HepG2 (cell line): ENCODE measurements around the gene GNG2. TPM values are rescaled to one million over a fixed set of nuclear protein-coding genes. Genes with fewer than 3 reads are reported as not detected.

ENCODE experiments used
- ARID2 ChIP-seq: sonication (generic); formaldehyde crosslinking; IDR thresholded peaks from 2 replicates; pipeline ENCODE4 v1.8.1; 2022; ENCODE audit warnings: mild to moderate bottlenecking, missing genetic modification reagents, borderline replicate concordance
- BRCA1 ChIP-seq: sonication (generic); formaldehyde crosslinking; IDR thresholded peaks from 2 replicates; pipeline ENCODE4 v1.4.0; 2020; ENCODE audit warnings: missing genetic modification reagents
- CBX1 ChIP-seq: IDR thresholded peaks from one replicate; pipeline ENCODE4 v1.6.1; 2016; ENCODE audit warnings: antibody characterized with exemption, low read depth
- ERF ChIP-seq: IDR thresholded peaks from 2 replicates; pipeline ENCODE4 v1.6.1; 2018; ENCODE audit warnings: missing biosample characterization, missing genetic modification reagents
- FOXK1 ChIP-seq: sonication (generic); formaldehyde crosslinking; IDR thresholded peaks from 2 replicates; pipeline ENCODE4 v1.4.0; 2020; ENCODE audit warnings: low read depth, missing genetic modification reagents, borderline replicate concordance
- HDAC1 ChIP-seq: sonication (generic); formaldehyde crosslinking; IDR thresholded peaks from 2 replicates; pipeline ENCODE4 v1.5.1; 2020; ENCODE audit warnings: mild to moderate bottlenecking, missing genetic modification reagents
- HNRNPK ChIP-seq: fragments of 200-400 bp; formaldehyde crosslinking; IDR thresholded peaks from 2 replicates; pipeline ENCODE4 v1.6.1; 2018; ENCODE audit warnings: low read length, low read depth, moderate library complexity, mild to moderate bottlenecking; ENCODE audit not compliant: poor library complexity, severe bottlenecking
- PHF20 ChIP-seq: sonication (generic); formaldehyde crosslinking; IDR thresholded peaks from 2 replicates; pipeline ENCODE4 v1.5.0; 2020; ENCODE audit warnings: mild to moderate bottlenecking, missing genetic modification reagents
- ZFX ChIP-seq: sonication (generic); formaldehyde crosslinking; IDR thresholded peaks from 2 replicates; pipeline ENCODE4 v1.4.0; 2020; ENCODE audit warnings: mild to moderate bottlenecking, low read depth, missing genetic modification reagents, moderate library complexity
- ZNF891 ChIP-seq: sonication (generic); formaldehyde crosslinking; IDR thresholded peaks from 2 replicates; pipeline ENCODE4 v1.5.0; 2020; ENCODE audit warnings: mild to moderate bottlenecking, missing genetic modification reagents
- polyA plus RNA-seq, 8 experiments: library from polyadenylated mRNA; depleted of rRNA in 3 of 8; stranded (reverse) in 7 of 8; unstranded in 1 of 8; fragments of >200 nt; fragmentation: Illumina TruSeq in 4 of 8; extraction: Trizol in 4 of 8; gene quantifications; 2 replicates each; pipeline versions ENCODE4 v1.2.1 to v1.2.3, GENCODE V29; 2011 to 2016; ENCODE audit warnings: low read depth in 4 of 8, missing spikeins in 1 of 8, mixed read lengths in 1 of 8; ENCODE audit not compliant: insufficient read depth in 1 of 8
- total RNA-seq, 5 experiments: library from RNA; depleted of rRNA; stranded (reverse); fragments of >200 nt; fragmentation: Illumina TruSeq; extraction: Trizol; gene quantifications; 2 replicates each; pipeline ENCODE4 v1.2.3, GENCODE V29; 2016; ENCODE audit warnings: low read depth in 1 of 5
- TF ChIP-seq, protein P1 (sequence below): sonication (generic); formaldehyde crosslinking; IDR thresholded peaks from 2 replicates; pipeline ENCODE4 v1.5.1; 2020; ENCODE audit warnings: missing genetic modification reagents, mild to moderate bottlenecking, borderline replicate concordance
- TF ChIP-seq, protein P2 (sequence below): IDR thresholded peaks from 2 replicates; pipeline ENCODE4 v1.4.0; 2020; ENCODE audit warnings: mild to moderate bottlenecking, missing genetic modification reagents
- TF ChIP-seq, protein P3 (sequence below): sonication (generic); formaldehyde crosslinking; IDR thresholded peaks from 2 replicates; pipeline ENCODE4 v1.4.0; 2020; ENCODE audit warnings: missing genetic modification reagents, borderline replicate concordance
- TF ChIP-seq, protein P4 (sequence below): sonication (generic); formaldehyde crosslinking; IDR thresholded peaks from 2 replicates; pipeline ENCODE4 v1.5.0; 2020; ENCODE audit warnings: mild to moderate bottlenecking, missing genetic modification reagents
- TF ChIP-seq, protein P5 (sequence below), 2 experiments: fragments of 450-650 bp in 1 of 2; sonication (generic) in 1 of 2; formaldehyde crosslinking; IDR thresholded peaks; 2 replicates each; pipeline versions ENCODE4 v1.5.0 to v1.8.0; 2020 to 2022; ENCODE audit warnings: mild to moderate bottlenecking in 1 of 2, missing genetic modification reagents in 1 of 2

GNG2 gene
- total and polyA plus RNA-seq, 2 of the 13 experiments (the other 11 are each of a cell fraction or from before 2014, with no cell fraction given), result not detected

DNA sequence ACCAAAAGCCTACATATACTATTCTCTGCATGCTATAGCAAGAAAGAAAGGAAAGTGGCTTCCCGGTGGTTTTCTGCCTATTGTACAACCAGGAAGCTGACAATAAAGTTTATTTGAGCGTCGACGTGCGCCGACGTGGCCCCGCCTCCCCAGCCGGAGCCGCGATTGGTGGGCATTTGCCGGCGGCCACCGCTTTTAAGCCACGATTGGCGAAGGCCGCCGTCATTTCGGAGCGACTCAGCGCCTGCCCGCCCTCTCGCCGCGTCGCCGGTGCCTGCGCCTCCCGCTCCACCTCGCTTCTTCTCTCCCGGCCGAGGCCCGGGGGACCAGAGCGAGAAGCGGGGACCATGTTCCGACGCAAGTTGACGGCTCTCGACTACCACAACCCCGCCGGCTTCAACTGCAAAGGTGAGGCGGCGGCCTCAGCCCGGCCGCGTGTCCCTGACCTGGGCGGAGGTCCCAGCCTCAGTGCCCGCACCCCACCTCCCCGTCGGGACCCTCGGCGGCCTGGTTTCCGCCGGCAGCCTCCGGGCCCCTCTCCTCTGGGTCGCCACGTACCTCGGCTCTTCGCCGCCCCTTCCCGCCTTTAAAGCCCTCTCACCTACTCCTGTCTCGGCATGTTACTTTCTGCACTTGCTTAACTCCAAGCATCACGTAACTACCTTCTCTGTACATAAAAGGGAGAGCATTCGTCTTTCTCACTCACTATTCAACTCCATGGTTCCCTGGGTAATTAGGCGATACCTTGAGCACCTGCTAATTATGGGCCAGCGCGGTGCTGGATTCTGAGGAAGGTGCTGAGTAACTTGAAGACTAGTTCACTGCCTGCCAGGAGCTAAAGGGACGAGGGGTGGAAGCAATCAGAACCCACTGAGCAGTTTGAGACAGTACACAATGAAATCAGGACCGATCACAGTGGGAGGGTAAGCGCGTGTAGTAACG, 129.2 kb downstream of the GNG2 start, which contains the start of gene RTRAF (continued):
- TF ChIP-seq, protein P1, sequence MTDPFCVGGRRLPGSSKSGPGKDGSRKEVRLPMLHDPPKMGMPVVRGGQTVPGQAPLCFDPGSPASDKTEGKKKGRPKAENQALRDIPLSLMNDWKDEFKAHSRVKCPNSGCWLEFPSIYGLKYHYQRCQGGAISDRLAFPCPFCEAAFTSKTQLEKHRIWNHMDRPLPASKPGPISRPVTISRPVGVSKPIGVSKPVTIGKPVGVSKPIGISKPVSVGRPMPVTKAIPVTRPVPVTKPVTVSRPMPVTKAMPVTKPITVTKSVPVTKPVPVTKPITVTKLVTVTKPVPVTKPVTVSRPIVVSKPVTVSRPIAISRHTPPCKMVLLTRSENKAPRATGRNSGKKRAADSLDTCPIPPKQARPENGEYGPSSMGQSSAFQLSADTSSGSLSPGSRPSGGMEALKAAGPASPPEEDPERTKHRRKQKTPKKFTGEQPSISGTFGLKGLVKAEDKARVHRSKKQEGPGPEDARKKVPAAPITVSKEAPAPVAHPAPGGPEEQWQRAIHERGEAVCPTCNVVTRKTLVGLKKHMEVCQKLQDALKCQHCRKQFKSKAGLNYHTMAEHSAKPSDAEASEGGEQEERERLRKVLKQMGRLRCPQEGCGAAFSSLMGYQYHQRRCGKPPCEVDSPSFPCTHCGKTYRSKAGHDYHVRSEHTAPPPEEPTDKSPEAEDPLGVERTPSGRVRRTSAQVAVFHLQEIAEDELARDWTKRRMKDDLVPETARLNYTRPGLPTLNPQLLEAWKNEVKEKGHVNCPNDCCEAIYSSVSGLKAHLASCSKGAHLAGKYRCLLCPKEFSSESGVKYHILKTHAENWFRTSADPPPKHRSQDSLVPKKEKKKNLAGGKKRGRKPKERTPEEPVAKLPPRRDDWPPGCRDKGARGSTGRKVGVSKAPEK (CRISPR knock-in tag), result peak; percentile 76
- TF ChIP-seq PHF20 (CRISPR knock-in tag) (peak; percentile 95), HDAC1 (peak; percentile 78), ERF (CRISPR knock-in tag) (no peak), CBX1 (peak; percentile 71), ZNF891 (CRISPR knock-in tag) (peak; percentile 76), ZFX (CRISPR knock-in tag) (peak; percentile 97), BRCA1 (CRISPR knock-in tag) (no peak), HNRNPK (peak; percentile 36), ARID2 (peak; percentile 96), FOXK1 (peak; percentile 38; the same call in 1 of the 2 replicates)
- TF ChIP-seq, protein P2, sequence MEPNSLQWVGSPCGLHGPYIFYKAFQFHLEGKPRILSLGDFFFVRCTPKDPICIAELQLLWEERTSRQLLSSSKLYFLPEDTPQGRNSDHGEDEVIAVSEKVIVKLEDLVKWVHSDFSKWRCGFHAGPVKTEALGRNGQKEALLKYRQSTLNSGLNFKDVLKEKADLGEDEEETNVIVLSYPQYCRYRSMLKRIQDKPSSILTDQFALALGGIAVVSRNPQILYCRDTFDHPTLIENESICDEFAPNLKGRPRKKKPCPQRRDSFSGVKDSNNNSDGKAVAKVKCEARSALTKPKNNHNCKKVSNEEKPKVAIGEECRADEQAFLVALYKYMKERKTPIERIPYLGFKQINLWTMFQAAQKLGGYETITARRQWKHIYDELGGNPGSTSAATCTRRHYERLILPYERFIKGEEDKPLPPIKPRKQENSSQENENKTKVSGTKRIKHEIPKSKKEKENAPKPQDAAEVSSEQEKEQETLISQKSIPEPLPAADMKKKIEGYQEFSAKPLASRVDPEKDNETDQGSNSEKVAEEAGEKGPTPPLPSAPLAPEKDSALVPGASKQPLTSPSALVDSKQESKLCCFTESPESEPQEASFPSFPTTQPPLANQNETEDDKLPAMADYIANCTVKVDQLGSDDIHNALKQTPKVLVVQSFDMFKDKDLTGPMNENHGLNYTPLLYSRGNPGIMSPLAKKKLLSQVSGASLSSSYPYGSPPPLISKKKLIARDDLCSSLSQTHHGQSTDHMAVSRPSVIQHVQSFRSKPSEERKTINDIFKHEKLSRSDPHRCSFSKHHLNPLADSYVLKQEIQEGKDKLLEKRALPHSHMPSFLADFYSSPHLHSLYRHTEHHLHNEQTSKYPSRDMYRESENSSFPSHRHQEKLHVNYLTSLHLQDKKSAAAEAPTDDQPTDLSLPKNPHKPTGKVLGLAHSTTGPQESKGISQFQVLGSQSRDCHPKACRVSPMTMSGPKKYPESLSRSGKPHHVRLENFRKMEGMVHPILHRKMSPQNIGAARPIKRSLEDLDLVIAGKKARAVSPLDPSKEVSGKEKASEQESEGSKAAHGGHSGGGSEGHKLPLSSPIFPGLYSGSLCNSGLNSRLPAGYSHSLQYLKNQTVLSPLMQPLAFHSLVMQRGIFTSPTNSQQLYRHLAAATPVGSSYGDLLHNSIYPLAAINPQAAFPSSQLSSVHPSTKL (CRISPR knock-in tag), result peak; percentile 39; the same call in 1 of the 2 replicates
- TF ChIP-seq, protein P3, sequence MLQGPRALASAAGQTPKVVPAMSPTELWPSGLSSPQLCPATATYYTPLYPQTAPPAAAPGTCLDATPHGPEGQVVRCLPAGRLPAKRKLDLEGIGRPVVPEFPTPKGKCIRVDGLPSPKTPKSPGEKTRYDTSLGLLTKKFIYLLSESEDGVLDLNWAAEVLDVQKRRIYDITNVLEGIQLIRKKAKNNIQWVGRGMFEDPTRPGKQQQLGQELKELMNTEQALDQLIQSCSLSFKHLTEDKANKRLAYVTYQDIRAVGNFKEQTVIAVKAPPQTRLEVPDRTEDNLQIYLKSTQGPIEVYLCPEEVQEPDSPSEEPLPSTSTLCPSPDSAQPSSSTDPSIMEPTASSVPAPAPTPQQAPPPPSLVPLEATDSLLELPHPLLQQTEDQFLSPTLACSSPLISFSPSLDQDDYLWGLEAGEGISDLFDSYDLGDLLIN (CRISPR knock-in tag), result no peak
- TF ChIP-seq, protein P4, sequence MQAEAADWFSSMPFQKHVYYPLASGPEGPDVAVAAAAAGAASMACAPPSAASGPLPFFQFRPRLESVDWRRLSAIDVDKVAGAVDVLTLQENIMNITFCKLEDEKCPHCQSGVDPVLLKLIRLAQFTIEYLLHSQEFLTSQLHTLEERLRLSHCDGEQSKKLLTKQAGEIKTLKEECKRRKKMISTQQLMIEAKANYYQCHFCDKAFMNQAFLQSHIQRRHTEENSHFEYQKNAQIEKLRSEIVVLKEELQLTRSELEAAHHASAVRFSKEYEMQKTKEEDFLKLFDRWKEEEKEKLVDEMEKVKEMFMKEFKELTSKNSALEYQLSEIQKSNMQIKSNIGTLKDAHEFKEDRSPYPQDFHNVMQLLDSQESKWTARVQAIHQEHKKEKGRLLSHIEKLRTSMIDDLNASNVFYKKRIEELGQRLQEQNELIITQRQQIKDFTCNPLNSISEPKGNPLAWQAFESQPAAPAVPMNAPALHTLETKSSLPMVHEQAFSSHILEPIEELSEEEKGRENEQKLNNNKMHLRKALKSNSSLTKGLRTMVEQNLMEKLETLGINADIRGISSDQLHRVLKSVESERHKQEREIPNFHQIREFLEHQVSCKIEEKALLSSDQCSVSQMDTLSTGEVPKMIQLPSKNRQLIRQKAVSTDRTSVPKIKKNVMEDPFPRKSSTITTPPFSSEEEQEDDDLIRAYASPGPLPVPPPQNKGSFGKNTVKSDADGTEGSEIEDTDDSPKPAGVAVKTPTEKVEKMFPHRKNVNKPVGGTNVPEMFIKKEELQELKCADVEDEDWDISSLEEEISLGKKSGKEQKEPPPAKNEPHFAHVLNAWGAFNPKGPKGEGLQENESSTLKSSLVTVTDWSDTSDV, result no peak
- TF ChIP-seq, protein P5, sequence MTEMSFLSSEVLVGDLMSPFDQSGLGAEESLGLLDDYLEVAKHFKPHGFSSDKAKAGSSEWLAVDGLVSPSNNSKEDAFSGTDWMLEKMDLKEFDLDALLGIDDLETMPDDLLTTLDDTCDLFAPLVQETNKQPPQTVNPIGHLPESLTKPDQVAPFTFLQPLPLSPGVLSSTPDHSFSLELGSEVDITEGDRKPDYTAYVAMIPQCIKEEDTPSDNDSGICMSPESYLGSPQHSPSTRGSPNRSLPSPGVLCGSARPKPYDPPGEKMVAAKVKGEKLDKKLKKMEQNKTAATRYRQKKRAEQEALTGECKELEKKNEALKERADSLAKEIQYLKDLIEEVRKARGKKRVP (CRISPR knock-in tag; IDR thresholded peaks at IDR 0.05), result 0 out of 4 replicates have a peak, but pooled peaks of 1 of the 2 experiments have one; percentile 16
